SK-N-SH treated with all-trans-retinoic acid at 6 μM for 48 hours (cell line): Measurements from ENCODE around the gene BPIFB4.

ENCODE experiments used
- ATAC-seq: fragments of 200-7000 bp; cut with Tn5 transposase; 3 replicates; pipeline ENCODE4 v1.9.1; 2020; ENCODE audit warnings: mild to moderate bottlenecking, moderate library complexity
- ARNTL ChIP-seq: fragments of 450-650 bp; formaldehyde crosslinking; IDR thresholded peaks from 2 replicates; pipeline ENCODE4 v1.5.0; 2020; ENCODE audit warnings: low read depth, mild to moderate bottlenecking, moderate library complexity, borderline replicate concordance
- BACH2 ChIP-seq: fragments of 250-450 bp; sonication (Bioruptor Pico); IDR thresholded peaks from 2 replicates; pipeline ENCODE4 v1.9.0; 2021; ENCODE audit warnings: mild to moderate bottlenecking, borderline replicate concordance
- CSDC2 ChIP-seq: fragments of 250-450 bp; sonication (Bioruptor Pico); IDR thresholded peaks from 2 replicates; pipeline ENCODE4 v1.5.0; 2020; ENCODE audit warnings: mild to moderate bottlenecking, moderate library complexity
- CSRNP3 ChIP-seq: fragments of 250-450 bp; sonication (Bioruptor Pico); IDR thresholded peaks from 2 replicates; pipeline ENCODE4 v1.5.1; 2021; ENCODE audit warnings: mild to moderate bottlenecking, moderate library complexity
- ESRRG ChIP-seq: fragments of 250-450 bp; sonication (Bioruptor Pico); IDR thresholded peaks from 2 replicates; pipeline ENCODE4 v1.6.1; 2021; ENCODE audit warnings: mild to moderate bottlenecking
- GLIS3 ChIP-seq: fragments of 250-450 bp; sonication (Bioruptor Pico); IDR thresholded peaks from 2 replicates; pipeline ENCODE4 v1.5.0; 2020; ENCODE audit warnings: mild to moderate bottlenecking, moderate library complexity
- ISL1 ChIP-seq: fragments of 250-450 bp; sonication (Bioruptor Pico); IDR thresholded peaks from 2 replicates; pipeline ENCODE4 v2.1.2; 2022; ENCODE audit warnings: mild to moderate bottlenecking, moderate library complexity
- OSR1 ChIP-seq: fragments of 250-450 bp; sonication (Bioruptor Pico); IDR thresholded peaks from 2 replicates; pipeline ENCODE4 v1.8.0; 2022; ENCODE audit warnings: moderate library complexity, mild to moderate bottlenecking, inconsistent platforms
- POU6F1 ChIP-seq: fragments of 250-450 bp; sonication (Bioruptor Pico); IDR thresholded peaks from 2 replicates; pipeline ENCODE4 v1.8.0; 2021; ENCODE audit warnings: low read depth, mild to moderate bottlenecking, moderate library complexity, borderline replicate concordance
- PPARA ChIP-seq: fragments of 250-450 bp; sonication (Bioruptor Pico); IDR thresholded peaks from 2 replicates; pipeline ENCODE4 v1.5.0; 2020; ENCODE audit warnings: mild to moderate bottlenecking, borderline replicate concordance
- RARB ChIP-seq: fragments of 250-450 bp; sonication (Bioruptor Pico); IDR thresholded peaks from 2 replicates; pipeline ENCODE4 v1.8.0; 2021; ENCODE audit warnings: mild to moderate bottlenecking, moderate library complexity
- SNAI2 ChIP-seq: fragments of 250-450 bp; sonication (Bioruptor Pico); IDR thresholded peaks from 2 replicates; pipeline ENCODE4 v1.5.0; 2020; ENCODE audit warnings: mild to moderate bottlenecking, moderate library complexity
- TCF4 ChIP-seq: fragments of 250-450 bp; sonication (Bioruptor Pico); IDR thresholded peaks from 2 replicates; pipeline ENCODE4 v1.8.0; 2021; ENCODE audit warnings: mild to moderate bottlenecking, moderate library complexity, borderline replicate concordance
- ZC3H10 ChIP-seq: fragments of 250-450 bp; sonication (Bioruptor Pico); IDR thresholded peaks from 2 replicates; pipeline ENCODE4 v1.5.1; 2021; ENCODE audit warnings: mild to moderate bottlenecking, moderate library complexity
- ZFP3 ChIP-seq: fragments of 250-450 bp; sonication (Bioruptor Pico); IDR thresholded peaks from 2 replicates; pipeline ENCODE4 v1.5.0; 2020; ENCODE audit warnings: mild to moderate bottlenecking, moderate library complexity
- ZFP30 ChIP-seq: fragments of 450-650 bp; formaldehyde crosslinking; IDR thresholded peaks from 2 replicates; pipeline ENCODE4 v1.5.0; 2022; ENCODE audit warnings: mild to moderate bottlenecking, moderate library complexity
- ZNF565 ChIP-seq: fragments of 450-650 bp; formaldehyde crosslinking; conservative IDR thresholded peaks from 2 replicates; pipeline ENCODE4 v1.5.0; 2020; ENCODE audit warnings: low read depth, mild to moderate bottlenecking, moderate library complexity
- ZNF70 ChIP-seq: fragments of 450-650 bp; formaldehyde crosslinking; IDR thresholded peaks from 2 replicates; pipeline ENCODE4 v1.5.0; 2020; ENCODE audit warnings: mild to moderate bottlenecking, moderate library complexity
- ZNF8 ChIP-seq: fragments of 450-650 bp; formaldehyde crosslinking; IDR thresholded peaks from 2 replicates; pipeline ENCODE4 v1.5.0; 2020; ENCODE audit warnings: mild to moderate bottlenecking, moderate library complexity
- TF ChIP-seq, protein P1 (sequence below): fragments of 250-450 bp; sonication (Bioruptor Pico); IDR thresholded peaks from 2 replicates; pipeline ENCODE4 v1.5.1; 2020; ENCODE audit warnings: low read depth, mild to moderate bottlenecking, moderate library complexity
- TF ChIP-seq, protein P2 (sequence below): fragments of 250-450 bp; sonication (Bioruptor Pico); IDR thresholded peaks from 2 replicates; pipeline ENCODE4 v1.8.0; 2020; ENCODE audit warnings: mild to moderate bottlenecking, moderate library complexity, borderline replicate concordance
- TF ChIP-seq, protein P3 (sequence below): fragments of 250-450 bp; sonication (Bioruptor Pico); IDR thresholded peaks from 2 replicates; pipeline ENCODE4 v1.5.0; 2020; ENCODE audit warnings: mild to moderate bottlenecking, moderate library complexity

BPIFB4 gene

GRCh38 chr20:33091693-33092092, 12.2 kb downstream of the BPIFB4 start:
- no peak for ATAC-seq
- TF ChIP-seq ZNF8 (CRISPR knock-in tag) (no peak), ISL1 (no peak), CSRNP3 (CRISPR knock-in tag) (no peak), CSDC2 (CRISPR knock-in tag) (no peak), ZNF565 (CRISPR knock-in tag) (no peak), ZC3H10 (no peak)
- TF ChIP-seq, protein P1, sequence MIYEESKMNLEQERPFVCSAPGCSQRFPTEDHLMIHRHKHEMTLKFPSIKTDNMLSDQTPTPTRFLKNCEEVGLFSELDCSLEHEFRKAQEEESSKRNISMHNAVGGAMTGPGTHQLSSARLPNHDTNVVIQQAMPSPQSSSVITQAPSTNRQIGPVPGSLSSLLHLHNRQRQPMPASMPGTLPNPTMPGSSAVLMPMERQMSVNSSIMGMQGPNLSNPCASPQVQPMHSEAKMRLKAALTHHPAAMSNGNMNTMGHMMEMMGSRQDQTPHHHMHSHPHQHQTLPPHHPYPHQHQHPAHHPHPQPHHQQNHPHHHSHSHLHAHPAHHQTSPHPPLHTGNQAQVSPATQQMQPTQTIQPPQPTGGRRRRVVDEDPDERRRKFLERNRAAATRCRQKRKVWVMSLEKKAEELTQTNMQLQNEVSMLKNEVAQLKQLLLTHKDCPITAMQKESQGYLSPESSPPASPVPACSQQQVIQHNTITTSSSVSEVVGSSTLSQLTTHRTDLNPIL (CRISPR knock-in tag): no peak

DNA sequence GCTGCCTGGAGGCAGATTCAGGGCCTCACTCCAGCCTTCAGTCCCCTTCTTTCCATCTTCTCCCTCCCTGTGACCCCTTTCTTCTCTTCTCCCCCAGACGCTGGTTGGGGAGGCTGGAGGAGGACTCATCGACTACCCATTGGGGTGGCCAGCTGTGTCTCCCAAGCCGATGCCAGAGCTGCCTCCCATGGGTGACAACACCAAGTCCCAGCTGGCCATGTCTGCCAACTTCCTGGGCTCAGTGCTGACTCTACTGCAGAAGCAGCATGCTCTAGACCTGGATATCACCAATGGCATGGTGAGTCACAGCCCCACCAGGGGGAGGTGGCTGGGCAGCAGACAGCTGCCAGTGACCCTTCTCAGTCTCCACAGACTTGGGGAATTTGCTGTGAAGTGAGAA, 12.9 kb downstream of the BPIFB4 start:
- TF ChIP-seq SNAI2: no peak
- TF ChIP-seq ZFP3 (CRISPR knock-in tag): no peak
- TF ChIP-seq ZNF70 (CRISPR knock-in tag): no peak
- TF ChIP-seq ARNTL (CRISPR knock-in tag): no peak
- TF ChIP-seq TCF4: no peak
- TF ChIP-seq, protein P2, sequence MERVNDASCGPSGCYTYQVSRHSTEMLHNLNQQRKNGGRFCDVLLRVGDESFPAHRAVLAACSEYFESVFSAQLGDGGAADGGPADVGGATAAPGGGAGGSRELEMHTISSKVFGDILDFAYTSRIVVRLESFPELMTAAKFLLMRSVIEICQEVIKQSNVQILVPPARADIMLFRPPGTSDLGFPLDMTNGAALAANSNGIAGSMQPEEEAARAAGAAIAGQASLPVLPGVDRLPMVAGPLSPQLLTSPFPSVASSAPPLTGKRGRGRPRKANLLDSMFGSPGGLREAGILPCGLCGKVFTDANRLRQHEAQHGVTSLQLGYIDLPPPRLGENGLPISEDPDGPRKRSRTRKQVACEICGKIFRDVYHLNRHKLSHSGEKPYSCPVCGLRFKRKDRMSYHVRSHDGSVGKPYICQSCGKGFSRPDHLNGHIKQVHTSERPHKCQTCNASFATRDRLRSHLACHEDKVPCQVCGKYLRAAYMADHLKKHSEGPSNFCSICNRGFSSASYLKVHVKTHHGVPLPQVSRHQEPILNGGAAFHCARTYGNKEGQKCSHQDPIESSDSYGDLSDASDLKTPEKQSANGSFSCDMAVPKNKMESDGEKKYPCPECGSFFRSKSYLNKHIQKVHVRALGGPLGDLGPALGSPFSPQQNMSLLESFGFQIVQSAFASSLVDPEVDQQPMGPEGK (CRISPR knock-in tag): no peak
- no peak for TF ChIP-seq ESRRG
- no peak for TF ChIP-seq BACH2 (CRISPR knock-in tag)
- no peak for ATAC-seq

DNA sequence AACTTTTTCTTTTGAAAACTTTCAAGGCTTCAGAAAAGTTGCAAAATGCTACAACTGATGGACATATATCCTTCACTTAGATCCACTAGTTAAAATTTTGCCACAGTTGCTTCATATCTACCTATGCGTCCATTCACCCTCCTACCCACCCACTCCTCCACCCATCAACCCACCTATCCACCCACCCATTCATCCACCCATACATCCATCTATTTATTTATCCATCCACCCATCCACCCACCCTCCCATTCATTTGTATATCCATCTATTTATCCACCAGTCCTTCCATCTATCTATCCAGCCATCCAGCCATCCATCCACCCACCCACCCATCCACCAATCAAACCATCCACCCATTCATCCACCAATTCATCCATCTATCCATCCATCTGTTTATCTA, 13.6 kb downstream of the BPIFB4 start:
- ATAC-seq: no peak
- TF ChIP-seq ZNF70 (CRISPR knock-in tag) (no peak), POU6F1 (CRISPR knock-in tag) (no peak), GLIS3 (CRISPR knock-in tag) (no peak), ZFP3 (CRISPR knock-in tag) (no peak), PPARA (CRISPR knock-in tag) (no peak), CSRNP3 (CRISPR knock-in tag) (no peak)
- TF ChIP-seq, all 23 proteins: peak for 0

DNA sequence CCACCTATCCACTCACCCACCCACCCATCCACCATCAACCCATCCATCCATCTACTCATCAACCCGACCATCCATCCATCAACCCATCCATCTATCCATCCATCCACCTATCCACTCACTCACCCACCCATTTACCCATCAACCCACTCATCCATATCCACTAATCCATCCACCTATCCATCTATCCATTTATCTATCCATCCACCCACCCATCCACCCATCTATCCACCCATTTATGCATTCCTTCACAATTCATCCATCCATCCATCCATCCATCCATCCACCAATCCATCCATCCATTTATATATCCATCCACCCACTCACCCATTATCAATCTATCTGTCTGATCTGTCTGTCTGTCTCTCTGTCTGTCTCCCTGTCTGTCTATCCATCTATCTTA, 14.1 kb downstream of the BPIFB4 start:
- ATAC-seq: no peak
- TF ChIP-seq GLIS3 (CRISPR knock-in tag) (no peak), ZFP30 (CRISPR knock-in tag) (no peak), ISL1 (no peak), OSR1 (CRISPR knock-in tag) (no peak), RARB (no peak), ZNF565 (CRISPR knock-in tag) (no peak), ZC3H10 (no peak)
- TF ChIP-seq, protein P1 (CRISPR knock-in tag): no peak
- TF ChIP-seq, protein P2 (CRISPR knock-in tag): no peak
- TF ChIP-seq, protein P3, sequence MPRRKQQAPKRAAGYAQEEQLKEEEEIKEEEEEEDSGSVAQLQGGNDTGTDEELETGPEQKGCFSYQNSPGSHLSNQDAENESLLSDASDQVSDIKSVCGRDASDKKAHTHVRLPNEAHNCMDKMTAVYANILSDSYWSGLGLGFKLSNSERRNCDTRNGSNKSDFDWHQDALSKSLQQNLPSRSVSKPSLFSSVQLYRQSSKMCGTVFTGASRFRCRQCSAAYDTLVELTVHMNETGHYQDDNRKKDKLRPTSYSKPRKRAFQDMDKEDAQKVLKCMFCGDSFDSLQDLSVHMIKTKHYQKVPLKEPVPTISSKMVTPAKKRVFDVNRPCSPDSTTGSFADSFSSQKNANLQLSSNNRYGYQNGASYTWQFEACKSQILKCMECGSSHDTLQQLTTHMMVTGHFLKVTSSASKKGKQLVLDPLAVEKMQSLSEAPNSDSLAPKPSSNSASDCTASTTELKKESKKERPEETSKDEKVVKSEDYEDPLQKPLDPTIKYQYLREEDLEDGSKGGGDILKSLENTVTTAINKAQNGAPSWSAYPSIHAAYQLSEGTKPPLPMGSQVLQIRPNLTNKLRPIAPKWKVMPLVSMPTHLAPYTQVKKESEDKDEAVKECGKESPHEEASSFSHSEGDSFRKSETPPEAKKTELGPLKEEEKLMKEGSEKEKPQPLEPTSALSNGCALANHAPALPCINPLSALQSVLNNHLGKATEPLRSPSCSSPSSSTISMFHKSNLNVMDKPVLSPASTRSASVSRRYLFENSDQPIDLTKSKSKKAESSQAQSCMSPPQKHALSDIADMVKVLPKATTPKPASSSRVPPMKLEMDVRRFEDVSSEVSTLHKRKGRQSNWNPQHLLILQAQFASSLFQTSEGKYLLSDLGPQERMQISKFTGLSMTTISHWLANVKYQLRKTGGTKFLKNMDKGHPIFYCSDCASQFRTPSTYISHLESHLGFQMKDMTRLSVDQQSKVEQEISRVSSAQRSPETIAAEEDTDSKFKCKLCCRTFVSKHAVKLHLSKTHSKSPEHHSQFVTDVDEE: no peak
